GM21423 (cell line): Measurements from ENCODE around the gene VPS9D1.
"Not testable (repeated sequence)": the region's sequence is repeated elsewhere in the genome, so short reads cannot be mapped to it uniquely, and the experiment has no call there.

Source experiments
- ATAC-seq: cut with Tn5 transposase; IDR thresholded peaks from one replicate; pipeline ENCODE4 v1.9.1; 2021; ENCODE audit warnings: mild to moderate bottlenecking, moderate library complexity; ENCODE audit not compliant: unreplicated experiment

VPS9D1 gene

GRCh38 chr16:89695086-89695874, 25.4 kb downstream of the VPS9D1 start:
- ATAC-seq: no peak

DNA sequence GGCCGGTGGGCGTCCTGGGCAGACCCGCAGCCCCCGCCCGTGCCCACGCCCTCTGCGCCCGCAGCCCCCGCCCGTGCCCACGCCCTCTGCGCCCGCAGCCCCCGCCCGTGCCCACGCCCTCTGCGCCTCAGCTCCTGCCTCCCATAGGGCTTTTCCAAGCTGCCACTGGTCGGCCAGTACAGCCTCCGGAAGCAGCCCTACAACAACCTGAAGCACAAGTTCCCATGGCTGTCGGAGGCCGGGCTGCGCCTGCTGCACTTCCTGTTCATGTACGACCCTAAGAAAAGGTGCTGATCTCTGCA, 26.0 kb downstream of the VPS9D1 start:
- ATAC-seq: not testable (repeated sequence)

DNA sequence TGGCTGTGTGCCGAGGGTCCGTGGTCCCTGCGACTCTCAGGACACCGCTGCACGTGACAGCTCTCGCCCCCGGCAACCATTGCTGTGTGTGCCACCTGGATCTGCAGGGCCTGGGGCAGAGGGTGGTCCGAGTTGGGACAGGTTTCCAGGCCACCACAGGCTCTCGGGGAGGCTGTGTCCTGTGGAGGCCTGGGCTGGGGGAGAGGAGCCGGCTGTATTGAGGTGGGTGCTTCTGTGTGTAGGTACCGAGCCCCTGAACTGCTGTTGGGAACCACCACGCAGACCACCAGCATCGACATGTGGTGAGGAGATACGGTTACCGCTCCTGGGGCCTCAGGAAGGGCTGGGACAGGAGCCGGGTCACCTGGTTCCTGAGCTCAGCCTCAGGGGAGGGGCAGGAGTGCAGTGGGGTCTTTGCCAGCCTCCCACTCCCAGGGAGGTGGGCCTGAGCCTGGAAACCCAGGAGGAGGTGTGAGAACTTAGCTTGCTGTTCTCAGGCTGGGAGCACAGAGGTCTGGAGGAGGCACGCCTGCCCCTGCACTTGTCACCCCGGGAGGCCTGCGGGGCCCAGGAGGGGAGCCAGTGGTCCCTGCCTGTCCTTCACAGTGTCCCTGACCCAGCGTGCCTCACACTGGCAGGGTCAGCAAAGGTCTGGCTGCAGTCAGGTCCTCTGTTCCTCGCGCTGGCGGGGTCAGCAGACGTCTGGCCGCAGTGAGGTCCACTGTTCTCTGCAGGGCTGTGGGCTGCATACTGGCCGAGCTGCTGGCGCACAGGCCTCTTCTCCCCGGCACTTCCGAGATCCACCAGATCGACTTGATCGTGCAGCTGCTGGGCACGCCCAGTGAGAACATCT, 26.5 kb downstream of the VPS9D1 start:
- ATAC-seq: no peak

DNA sequence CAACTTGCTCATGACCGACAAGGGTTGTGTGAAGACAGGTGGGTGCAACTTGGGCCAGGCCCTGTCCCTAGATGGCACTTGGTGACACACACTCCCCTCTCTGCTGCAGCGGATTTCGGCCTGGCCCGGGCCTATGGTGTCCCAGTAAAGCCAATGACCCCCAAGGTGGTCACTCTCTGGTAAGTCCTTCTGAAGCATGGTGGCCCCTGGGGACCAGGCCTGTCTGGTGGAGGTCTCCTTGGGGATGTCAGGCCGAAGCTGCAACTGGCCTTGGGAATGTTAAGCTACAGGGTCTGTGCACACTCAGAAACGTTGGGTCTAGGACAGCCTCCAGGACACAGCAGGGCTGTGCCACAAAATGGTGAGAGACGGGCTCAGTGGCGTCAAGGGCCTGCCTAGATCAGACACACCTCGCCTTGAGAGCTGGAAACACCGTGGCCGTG, 27.4 kb downstream of the VPS9D1 start:
- no peak for ATAC-seq

DNA sequence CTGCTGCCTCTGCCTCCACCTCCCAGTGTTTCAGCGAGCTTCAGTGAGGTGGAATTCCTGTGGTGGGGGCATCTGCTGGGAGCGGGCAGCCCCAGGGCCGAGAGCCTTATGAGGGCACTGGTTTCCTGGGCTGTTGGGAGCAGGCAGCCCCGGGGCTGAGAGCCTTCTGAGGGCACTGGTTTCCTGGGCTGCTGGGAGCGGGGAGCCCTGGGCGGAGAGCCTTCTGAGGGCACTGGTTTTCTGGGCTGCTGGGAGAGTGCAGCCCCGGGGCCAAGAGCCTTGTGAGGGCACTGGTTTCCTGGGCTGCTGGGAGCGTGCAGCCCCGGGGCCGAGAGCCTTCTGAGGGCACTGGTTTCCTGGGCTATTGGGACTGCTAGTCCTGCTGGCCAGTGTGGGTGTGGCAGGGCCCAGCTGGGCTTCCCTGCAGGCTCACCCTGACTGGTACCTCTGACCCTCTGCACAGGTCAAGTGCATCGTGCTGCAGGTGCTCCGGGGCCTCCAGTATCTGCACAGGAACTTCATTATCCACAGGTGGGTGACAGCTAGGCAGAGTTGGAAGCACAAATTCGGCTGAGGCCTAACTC, 28.6 kb downstream of the VPS9D1 start:
- no peak for ATAC-seq

DNA sequence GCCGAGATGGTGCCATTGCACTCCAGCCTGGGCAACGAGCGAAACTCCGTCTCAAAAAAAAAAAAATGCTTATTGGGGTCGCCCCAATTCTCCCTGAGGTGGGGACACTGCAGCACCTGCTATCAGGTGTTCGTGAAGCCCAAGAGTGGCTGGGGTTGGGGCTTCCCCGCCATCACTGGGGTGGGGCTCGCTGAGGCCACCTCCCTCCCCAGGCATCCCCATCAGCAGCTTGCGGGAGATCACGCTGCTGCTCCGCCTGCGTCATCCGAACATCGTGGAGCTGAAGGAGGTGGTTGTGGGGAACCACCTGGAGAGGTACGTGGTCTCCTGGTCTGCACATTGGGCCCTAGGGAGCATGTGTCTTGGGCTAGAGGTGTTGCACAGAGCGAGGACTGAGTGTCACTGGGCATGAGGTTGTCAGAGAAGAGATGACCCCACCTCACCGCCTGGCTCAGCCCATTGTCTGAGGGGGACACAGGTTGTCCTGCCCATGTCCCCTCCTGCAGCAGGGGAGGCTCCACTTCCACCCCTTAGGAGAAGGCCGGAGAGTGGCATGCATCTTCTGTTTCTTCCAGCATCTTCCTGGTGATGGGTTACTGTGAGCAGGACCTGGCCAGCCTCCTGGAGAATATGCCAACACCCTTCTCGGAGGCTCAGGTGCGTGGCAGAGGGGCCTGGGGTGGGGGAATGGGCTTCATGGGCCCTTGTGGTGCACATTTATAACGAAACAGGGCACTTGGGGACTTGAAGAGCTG, 29.3 kb downstream of the VPS9D1 start:
- no peak for ATAC-seq

DNA sequence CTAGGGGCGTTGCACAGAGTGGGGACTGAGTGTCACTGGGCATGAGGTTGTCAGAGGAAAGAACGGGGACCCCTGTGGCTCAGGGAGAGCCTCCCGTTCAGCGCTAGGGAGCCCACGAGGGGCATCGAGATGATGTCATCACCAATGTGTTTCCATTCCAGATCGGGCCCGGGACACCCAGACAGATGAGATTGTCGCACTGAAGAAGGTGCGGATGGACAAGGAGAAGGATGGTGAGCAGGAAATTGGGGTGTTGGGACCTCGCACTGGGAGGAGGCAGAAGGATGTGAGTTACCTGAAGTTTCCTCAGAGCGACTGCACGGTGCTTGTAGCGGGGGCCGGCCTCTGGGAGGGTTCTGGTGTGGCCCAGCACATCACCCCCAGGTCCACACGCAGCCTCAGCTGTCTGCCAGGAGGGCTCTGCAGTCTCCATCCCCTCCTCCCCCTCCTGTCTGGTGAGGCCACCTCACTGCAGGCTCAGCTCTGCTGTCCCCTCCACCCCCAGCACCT, 30.3 kb downstream of the VPS9D1 start:
- no peak for ATAC-seq

GRCh38 chr16:89689621-89690020, 31.1 kb downstream of the VPS9D1 start:
- ATAC-seq: not testable (repeated sequence)

- ATAC-seq: no peak
Observed at GRCh38 chr16:89689142-89689541, 31.6 kb downstream of the VPS9D1 start.

GRCh38 chr16:89688395-89688794, 32.3 kb downstream of the VPS9D1 start:
- ATAC-seq: no peak

DNA sequence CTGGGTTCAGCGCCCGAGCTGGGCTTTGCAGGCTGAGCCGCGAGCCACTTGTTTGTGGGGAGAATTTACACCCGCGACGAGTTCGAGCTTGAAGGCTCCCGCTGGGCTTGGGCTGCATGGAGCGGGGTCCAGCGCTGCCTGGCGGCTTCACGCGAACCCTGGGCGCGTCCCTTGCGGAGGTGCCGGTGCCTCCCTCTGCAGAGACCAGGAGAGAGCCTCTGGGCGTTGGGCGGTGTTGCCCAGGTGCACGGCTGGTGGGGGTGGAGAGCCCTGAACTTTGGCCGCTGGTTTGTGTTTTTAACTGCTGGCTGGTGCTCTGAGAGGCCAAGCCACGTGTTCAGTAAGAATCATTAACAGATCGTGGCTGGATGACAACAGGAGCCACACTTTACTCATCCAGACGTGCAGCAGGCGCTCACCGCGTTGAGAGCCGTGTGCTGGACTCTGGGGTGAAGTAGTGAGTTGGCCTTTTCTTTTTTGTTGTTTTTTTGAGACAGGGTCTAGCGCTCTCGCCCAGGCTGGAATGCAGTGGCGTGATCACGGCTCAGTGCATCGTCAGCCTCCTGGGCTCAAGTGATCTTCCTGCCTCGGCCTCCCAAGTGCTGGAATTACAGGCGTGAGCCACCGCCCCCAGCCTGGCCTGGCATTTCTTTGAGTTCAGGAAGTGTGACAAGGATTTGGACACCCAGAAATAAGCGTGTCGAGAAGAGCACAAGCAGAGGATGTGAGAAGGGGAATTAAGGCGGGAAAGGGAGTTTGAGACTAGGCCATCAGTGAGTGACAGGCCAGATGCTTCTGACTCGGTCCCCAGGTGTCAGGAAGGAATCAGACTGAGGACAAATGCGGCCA, 33.4 kb downstream of the VPS9D1 start:
- ATAC-seq: peak; percentile 41

DNA sequence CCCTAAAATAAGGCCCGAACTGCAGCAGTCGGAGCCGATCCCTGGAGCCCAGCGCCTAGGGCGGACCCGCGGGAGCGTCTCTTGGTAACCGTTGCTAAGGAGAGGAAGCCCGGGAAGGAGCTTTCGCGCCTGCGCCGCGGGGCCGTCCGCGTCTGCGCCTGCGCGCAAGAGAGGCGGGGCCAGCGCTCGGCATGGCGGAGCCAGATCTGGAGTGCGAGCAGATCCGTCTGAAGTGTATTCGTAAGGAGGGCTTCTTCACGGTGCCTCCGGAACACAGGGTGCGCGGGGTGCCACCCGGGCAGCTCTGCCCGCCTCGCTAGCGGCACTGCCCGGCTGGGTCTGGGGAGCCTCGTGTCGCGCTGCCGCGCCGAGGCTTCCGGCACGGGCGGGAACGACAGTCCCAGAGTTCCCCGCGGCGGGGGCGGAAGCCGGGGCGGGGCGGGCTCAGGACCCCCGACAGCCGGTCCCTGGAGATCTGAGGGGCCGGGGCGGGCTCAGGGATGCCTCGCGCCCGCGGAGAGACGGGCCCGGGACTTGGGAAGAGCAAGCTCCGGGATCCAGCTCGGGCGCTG, 34.1 kb downstream of the VPS9D1 start, which contains the start of gene CDK10:
Gene CDK10 (plus strand): TSS at position 170 of the 572 bp plus-strand sequence. CDS start 22 bp downstream, at position 192.
- ATAC-seq: peak; percentile 80

DNA sequence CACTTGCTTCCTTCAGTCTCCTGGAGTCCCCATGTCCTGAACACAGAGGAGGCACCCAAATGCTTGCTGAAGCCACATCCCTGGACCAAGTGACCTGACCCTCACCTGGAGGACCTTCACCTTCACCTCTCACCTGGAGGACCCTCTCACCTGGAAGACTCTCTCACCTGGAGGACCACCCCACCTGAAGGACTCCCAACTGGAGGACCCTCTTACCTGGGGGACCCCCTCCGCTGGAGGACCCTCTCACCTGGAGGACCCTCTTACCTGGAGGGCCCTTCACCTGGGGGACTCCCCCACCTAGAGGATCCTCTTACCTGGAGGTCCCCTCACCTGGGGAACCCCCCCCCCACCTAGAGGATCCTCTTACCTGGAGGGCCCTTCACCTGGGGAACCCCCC, 34.8 kb downstream of the VPS9D1 start:
- no peak for ATAC-seq

DNA sequence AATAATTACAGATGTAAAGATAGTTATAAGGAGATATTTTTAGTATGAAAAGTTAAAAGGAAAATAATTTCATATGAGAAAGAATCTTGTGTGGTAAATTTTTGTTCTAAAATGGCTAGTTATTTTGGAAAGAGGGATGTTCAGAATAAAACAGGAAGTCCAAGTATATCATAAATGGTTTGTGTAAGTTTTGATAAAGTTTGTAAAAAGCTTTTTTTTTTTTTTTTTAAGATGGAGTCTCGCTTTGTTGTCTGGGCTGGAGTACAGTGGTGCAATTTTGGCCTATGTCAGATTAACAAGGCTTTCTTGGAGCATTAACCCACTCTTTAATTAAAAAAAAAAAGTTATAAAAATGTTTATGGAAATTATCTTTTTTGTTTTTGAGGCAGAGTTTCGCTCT, 42.4 kb downstream of the VPS9D1 start:
- no peak for ATAC-seq

DNA sequence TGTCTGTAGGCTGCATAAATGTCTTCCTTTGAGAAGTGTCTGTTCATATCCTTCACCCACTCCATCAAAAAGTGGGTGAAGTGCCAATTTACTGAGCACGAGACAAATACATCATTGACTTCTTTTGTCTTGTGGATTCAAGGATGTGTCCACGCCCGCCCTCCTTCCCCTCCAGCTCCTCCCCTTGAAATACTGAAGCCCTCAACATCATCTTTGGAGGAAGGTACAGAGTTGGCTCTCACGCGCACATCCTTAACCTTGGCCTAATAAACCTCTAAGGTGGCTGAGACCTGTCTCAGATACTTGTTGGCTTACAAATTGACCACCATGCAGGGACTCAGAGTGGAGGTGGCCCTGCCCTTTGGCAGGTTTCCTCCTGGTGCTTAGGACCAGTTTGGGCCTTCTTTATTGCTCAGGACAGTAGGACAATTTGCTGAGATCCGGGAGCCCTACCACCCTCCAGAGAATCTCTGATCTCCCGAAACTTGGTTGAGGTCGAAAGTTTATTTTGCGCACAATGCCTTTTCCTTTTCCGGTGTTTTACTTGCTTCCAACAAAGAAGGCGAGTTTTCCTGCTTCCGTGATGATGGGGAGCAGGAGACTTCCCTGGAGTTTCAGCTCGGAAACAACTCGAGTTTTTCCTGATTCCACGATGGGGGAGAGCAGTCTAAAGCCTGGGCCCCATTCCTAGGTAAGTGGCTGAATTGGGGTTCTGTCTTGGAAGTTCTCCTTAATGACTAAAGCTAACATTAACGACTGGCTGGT, 48.3 kb downstream of the VPS9D1 start:
- no peak for ATAC-seq

GRCh38 chr16:89671565-89671964, 49.1 kb downstream of the VPS9D1 start:
- not testable (repeated sequence) for ATAC-seq

GRCh38 chr16:89670496-89671431, 49.9 kb downstream of the VPS9D1 start:
- ATAC-seq: no peak

GRCh38 chr16:89669755-89670154, 50.9 kb downstream of the VPS9D1 start:
- no peak for ATAC-seq
